Measurements from ENCODE around the gene SLC38A2.

Gene SLC38A2

GRCh38 chr12:46391630-46392029 is 19.1 kb upstream of the SLC38A2 start:
- DNase-seq (ENCODE audit: low read depth in 2 of 2) = no peak

GRCh38 chr12:46390881-46391280 is 18.3 kb upstream of the SLC38A2 start:
- DNase-seq (ENCODE audit: low read depth in 2 of 2) = no peak

GRCh38 chr12:46390304-46390703 is 17.7 kb upstream of the SLC38A2 start:
- DNase-seq (ENCODE audit: low read depth in 2 of 2) = no peak

- no peak for DNase-seq (ENCODE audit: low read depth in 2 of 2)
Observed at GRCh38 chr12:46389031-46389616, 16.6 kb upstream of the SLC38A2 start.

GRCh38 chr12:46388427-46389021 is 16.0 kb upstream of the SLC38A2 start:
- DNase-seq (ENCODE audit: low read depth in 2 of 2) = no peak

GRCh38 chr12:46387670-46388069 is 15.1 kb upstream of the SLC38A2 start:
- no peak for DNase-seq (ENCODE audit: low read depth in 2 of 2)

- no peak for DNase-seq (ENCODE audit: low read depth in 2 of 2)
Observed at GRCh38 chr12:46386877-46387629, 14.5 kb upstream of the SLC38A2 start.

- DNase-seq (ENCODE audit: low read depth in 2 of 2) = no peak
Observed at GRCh38 chr12:46386360-46386867, 13.8 kb upstream of the SLC38A2 start.

GRCh38 chr12:46385438-46385837 is 12.9 kb upstream of the SLC38A2 start:
- no peak for DNase-seq (ENCODE audit: low read depth in 2 of 2)

- no peak for DNase-seq (ENCODE audit: low read depth in 2 of 2)
Observed at GRCh38 chr12:46384451-46385309, 12.1 kb upstream of the SLC38A2 start.

- DNase-seq (ENCODE audit: low read depth in 2 of 2) = peak in 1 of 2 donors; percentile 36
Observed at GRCh38 chr12:46383654-46384450, 11.3 kb upstream of the SLC38A2 start.

GRCh38 chr12:46382964-46383653 is 10.5 kb upstream of the SLC38A2 start:
- peak; percentile 84 to 86 for DNase-seq (ENCODE audit: low read depth in 2 of 2)

- DNase-seq (ENCODE audit: low read depth in 2 of 2) = no peak
Observed at GRCh38 chr12:46382408-46382963, 9.9 kb upstream of the SLC38A2 start.

GRCh38 chr12:46380881-46381280 is 8.3 kb upstream of the SLC38A2 start:
- no peak for DNase-seq (ENCODE audit: low read depth in 2 of 2)

GRCh38 chr12:46380022-46380796 is 7.6 kb upstream of the SLC38A2 start:
- DNase-seq (ENCODE audit: low read depth in 2 of 2) = no peak

- no peak for DNase-seq (ENCODE audit: low read depth in 2 of 2)
Observed at GRCh38 chr12:46379352-46379751, 6.8 kb upstream of the SLC38A2 start.

GRCh38 chr12:46378530-46378929 is 6.0 kb upstream of the SLC38A2 start:
- DNase-seq (ENCODE audit: low read depth in 2 of 2) = no peak

- DNase-seq (ENCODE audit: low read depth in 2 of 2) = no peak
Observed at GRCh38 chr12:46377678-46378077, 5.1 kb upstream of the SLC38A2 start.

GRCh38 chr12:46376579-46376978 is 4.0 kb upstream of the SLC38A2 start:
- no peak for DNase-seq (ENCODE audit: low read depth in 2 of 2)

Data from stimulated activated CD8-positive, alpha-beta memory T cell treated with anti-CD3 and anti-CD28 coated beads, Interleukin-7, amount 100 ng/mL, for 1 hour (primary cell).